Choroid plexus epithelial cell (primary cell): ENCODE results near the gene YAE1.

Experiments used
- DNase-seq: peaks from one replicate; pipeline ENCODE4 v3.0.0-alpha.2; 2010; ENCODE audit warnings: low read depth
- H3K4me3 ChIP-seq: 2 replicates; pipeline ENCODE4 v1.5.1; 2011; ENCODE audit warnings: low read depth, mild to moderate bottlenecking, control low read depth, low read length, moderate library complexity
- TF ChIP-seq, protein P1 (sequence below): conservative IDR thresholded peaks from 2 replicates; pipeline ENCODE4 v1.5.1; 2011; ENCODE audit warnings: low read depth, mild to moderate bottlenecking, control low read depth, inconsistent platforms, low read length, moderate library complexity

Gene YAE1

DNA sequence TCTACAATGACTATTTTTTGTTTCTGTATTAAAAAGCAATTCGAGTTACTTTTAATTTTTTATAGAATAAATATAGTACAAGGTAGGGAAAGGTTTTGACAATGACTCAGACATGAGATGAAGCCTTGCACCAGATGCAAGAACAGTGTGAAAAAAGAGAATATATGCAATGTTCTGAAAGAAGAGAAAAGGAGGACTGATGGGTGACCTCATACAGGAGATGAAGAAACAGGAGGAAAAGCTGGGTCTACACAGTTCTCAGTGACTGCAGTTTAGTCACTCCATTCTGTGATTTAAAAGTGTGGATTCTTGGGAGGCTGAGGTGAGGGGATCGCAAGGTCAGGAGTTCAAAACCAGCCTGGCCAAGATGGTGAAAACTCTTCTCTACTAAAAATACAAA is 38.3 kb upstream of the YAE1 start:
- DNase-seq: peak; percentile 51
- H3K4me3 ChIP-seq: no peak overlapping the region
- TF ChIP-seq, protein P1, sequence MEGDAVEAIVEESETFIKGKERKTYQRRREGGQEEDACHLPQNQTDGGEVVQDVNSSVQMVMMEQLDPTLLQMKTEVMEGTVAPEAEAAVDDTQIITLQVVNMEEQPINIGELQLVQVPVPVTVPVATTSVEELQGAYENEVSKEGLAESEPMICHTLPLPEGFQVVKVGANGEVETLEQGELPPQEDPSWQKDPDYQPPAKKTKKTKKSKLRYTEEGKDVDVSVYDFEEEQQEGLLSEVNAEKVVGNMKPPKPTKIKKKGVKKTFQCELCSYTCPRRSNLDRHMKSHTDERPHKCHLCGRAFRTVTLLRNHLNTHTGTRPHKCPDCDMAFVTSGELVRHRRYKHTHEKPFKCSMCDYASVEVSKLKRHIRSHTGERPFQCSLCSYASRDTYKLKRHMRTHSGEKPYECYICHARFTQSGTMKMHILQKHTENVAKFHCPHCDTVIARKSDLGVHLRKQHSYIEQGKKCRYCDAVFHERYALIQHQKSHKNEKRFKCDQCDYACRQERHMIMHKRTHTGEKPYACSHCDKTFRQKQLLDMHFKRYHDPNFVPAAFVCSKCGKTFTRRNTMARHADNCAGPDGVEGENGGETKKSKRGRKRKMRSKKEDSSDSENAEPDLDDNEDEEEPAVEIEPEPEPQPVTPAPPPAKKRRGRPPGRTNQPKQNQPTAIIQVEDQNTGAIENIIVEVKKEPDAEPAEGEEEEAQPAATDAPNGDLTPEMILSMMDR: no peak

DNA sequence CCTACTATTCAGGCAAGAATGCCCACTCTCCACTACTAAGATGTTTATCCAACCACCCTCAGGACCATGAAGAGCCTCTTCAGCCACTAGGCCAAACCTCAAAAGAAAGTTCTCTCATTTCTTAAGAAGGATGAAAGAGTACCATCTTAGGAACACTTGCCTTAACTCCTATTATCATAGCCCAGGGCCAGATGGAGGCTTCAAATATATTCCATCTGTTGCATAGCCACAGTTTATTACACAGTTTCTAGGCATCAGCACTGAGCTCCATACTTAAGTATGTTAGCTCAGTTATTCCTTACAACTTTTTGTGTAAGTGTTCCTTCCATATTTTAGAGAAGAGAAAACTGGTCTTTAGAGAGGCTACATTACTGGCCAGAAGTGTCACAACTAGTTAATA is 37.4 kb upstream of the YAE1 start:
- no peak for DNase-seq
- TF ChIP-seq, protein P1: no peak
- no peak overlapping the region for H3K4me3 ChIP-seq

DNA sequence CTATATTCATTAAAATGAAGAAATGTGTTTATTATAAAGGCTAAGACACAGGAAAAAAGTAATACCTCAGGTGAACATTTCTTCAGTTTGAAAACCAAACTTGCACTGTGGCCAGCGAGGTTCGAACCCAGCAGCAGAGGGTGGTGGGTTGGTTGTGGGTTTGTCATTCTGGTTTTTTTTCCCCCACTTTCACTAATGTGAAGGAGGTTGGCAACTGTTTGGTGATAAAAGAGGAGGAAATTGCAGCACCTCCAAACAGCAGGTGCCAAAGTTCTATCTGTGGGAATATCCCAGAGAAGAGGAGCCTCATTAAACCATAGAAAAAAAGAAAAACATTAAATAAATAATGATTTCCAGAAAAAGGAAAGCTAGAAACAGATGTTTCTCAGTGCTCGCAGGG is 36.6 kb upstream of the YAE1 start:
- DNase-seq: no peak
- H3K4me3 ChIP-seq: no peak overlapping the region
- TF ChIP-seq, protein P1: no peak

DNA sequence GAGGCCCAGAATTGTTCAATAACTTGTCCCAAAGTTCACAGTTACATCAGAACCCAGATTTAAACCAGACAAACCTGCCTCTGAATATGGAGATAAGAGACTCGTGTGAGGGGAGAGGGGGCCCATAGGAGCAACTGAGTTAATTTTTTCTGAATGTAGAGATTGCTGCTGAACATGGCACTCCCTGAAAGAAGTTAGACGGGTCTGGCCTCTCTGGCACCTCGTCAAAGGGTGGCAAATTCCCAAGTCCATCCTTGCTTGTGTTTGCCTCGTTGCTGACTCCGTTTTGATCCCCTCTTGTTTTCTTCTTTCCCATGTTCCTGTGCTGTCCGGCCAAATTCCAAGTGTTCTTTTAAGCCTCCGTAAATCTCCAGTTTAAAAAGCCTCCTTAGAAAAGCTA is 35.2 kb upstream of the YAE1 start:
- DNase-seq: no peak
- TF ChIP-seq, protein P1: no peak
- no peak overlapping the region for H3K4me3 ChIP-seq

DNA sequence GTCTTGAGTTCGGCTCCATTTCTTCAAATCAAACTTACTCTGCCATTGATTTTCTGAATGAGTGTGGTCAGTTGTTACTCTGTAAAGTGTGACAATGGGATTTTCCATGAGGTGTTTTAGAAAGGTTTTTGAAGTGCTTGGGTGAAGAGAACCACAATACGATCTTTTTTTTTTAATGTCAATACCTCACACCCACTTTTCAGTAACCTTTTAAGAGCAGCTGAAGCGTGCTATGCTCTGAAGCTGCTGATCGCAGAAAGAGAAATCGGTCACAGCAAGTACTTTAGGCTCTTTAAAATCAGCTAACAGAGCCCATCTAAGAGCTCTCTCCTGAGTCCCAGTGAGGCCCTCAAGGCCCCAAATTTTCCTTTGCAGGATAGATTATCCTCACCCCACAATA is 34.4 kb upstream of the YAE1 start:
- H3K4me3 ChIP-seq: no peak overlapping the region
- TF ChIP-seq, protein P1: no peak
- DNase-seq: no peak

DNA sequence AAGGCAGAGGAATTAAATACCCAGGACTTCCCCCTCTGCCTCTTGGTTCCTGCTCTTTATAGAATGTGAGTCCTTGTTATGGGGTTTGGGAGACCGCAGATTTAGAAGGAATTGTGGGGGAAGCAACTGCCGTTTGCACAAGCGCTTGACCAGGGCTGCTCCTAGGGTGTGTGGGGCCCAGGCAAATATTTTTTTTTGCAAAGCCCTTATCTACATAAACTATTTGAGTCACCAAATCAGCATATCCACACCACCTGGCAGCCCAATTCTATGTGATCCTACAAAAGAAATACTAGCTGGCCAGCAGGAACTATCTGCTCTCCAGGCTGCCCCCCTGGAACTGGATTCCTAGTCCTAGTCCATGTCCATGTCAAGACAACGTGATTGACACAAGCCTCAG is 33.4 kb upstream of the YAE1 start:
- TF ChIP-seq, protein P1: no peak
- no peak overlapping the region for H3K4me3 ChIP-seq
- DNase-seq: no peak

DNA sequence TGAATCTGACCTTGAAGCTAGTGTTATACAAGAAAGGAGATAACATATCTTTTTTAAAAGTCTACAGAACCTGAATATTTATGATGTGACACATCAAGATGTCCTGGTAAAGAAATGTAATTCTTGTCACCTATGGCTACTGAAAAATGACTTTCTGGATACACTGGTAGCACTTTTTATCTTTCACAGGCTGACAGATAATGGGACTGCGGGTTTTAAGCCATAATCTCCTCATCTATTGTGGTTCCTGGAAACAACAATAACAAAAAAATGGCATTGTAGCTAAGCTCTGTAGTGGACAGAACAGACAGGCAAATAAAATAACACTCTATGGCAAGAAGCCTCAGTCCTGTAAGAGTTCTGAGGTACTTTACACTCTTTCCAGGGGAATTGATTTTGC is 31.6 kb upstream of the YAE1 start:
- TF ChIP-seq, protein P1: no peak

More for the DNA sequence above, 31.6 kb upstream of the YAE1 start:
- H3K4me3 ChIP-seq: no peak overlapping the region
- DNase-seq: no peak
